Measurements from ENCODE around the gene EIF4ENIF1.
"Not testable (repeated sequence)": the region's sequence is repeated elsewhere in the genome, so short reads cannot be mapped to it uniquely, and the experiment has no call there.

The EIF4ENIF1 gene

GRCh38 chr22:31442768-31443489 lies 46.7 kb downstream of the EIF4ENIF1 start:
- no peak for DNase-seq

- no peak for DNase-seq
These were observed 48.0 kb downstream of the EIF4ENIF1 start for GRCh38 chr22:31441652-31442051.

- DNase-seq = no peak
These were observed 49.0 kb downstream of the EIF4ENIF1 start for GRCh38 chr22:31440681-31441080.

GRCh38 chr22:31439808-31440207 lies 49.8 kb downstream of the EIF4ENIF1 start:
- peak in 1 of 58 donors; percentile 3 for DNase-seq

- peak in 1 of 58 donors; percentile 12 for DNase-seq
These were observed 53.5 kb downstream of the EIF4ENIF1 start for GRCh38 chr22:31436132-31436531.

- no peak for DNase-seq
These were observed 57.7 kb downstream of the EIF4ENIF1 start for GRCh38 chr22:31431950-31432349.

- DNase-seq = no peak
These were observed 64.2 kb downstream of the EIF4ENIF1 start for GRCh38 chr22:31425331-31426050.

- DNase-seq = not testable (repeated sequence)
These were observed 87.3 kb downstream of the EIF4ENIF1 start for GRCh38 chr22:31402350-31402749.

- DNase-seq = peak in 1 of 58 donors; percentile 1
These were observed 89.6 kb downstream of the EIF4ENIF1 start for GRCh38 chr22:31400023-31400397.

- peak; percentile 74 to 98 (median 96) for DNase-seq
These were observed 90.2 kb downstream of the EIF4ENIF1 start, which contains the start of gene DRG1 for GRCh38 chr22:31399211-31400022. TSS of gene DRG1 (plus strand) at chr22:31399604. CDS start at chr22:31399684, 80 bp downstream.

- DNase-seq = no peak
These were observed 91.4 kb downstream of the EIF4ENIF1 start for GRCh38 chr22:31398231-31398630.

- no peak for DNase-seq
These were observed 95.3 kb downstream of the EIF4ENIF1 start for GRCh38 chr22:31394326-31394725.

GRCh38 chr22:31393893-31394292 lies 95.7 kb downstream of the EIF4ENIF1 start:
- DNase-seq = no peak

Data from anterior cingulate cortex (tissue), 58 donors.